ENCODE measurements around the gene HIC2.
"Not testable (repeated sequence)": the region's sequence is repeated elsewhere in the genome, so short reads cannot be mapped to it uniquely, and the experiment has no call there.

DNA sequence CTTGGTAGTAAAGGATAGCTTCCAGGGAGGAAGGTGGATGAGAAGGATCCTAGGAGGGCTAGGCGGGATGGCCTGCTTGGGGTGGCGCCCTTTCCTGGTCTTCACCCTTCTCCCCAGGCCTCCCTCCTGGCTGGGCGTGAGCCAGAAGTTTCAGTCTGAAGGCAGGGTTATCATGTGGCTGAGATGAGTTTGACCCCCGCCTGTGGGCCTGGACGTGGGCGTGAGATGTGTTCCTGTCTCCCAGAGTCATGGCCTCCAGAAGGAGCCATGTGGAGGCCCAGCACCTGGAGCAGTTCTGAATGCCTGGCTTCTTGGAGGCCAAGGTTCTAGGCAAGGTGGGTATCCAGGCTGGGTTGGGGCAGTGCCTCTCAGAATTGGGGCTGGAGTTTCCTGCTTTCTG is 20.8 kb downstream of the HIC2 start:
- TF ChIP-seq, protein P1, sequence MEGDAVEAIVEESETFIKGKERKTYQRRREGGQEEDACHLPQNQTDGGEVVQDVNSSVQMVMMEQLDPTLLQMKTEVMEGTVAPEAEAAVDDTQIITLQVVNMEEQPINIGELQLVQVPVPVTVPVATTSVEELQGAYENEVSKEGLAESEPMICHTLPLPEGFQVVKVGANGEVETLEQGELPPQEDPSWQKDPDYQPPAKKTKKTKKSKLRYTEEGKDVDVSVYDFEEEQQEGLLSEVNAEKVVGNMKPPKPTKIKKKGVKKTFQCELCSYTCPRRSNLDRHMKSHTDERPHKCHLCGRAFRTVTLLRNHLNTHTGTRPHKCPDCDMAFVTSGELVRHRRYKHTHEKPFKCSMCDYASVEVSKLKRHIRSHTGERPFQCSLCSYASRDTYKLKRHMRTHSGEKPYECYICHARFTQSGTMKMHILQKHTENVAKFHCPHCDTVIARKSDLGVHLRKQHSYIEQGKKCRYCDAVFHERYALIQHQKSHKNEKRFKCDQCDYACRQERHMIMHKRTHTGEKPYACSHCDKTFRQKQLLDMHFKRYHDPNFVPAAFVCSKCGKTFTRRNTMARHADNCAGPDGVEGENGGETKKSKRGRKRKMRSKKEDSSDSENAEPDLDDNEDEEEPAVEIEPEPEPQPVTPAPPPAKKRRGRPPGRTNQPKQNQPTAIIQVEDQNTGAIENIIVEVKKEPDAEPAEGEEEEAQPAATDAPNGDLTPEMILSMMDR (IDR thresholded peaks at IDR 0.05; ENCODE audit: low read length), result not testable (repeated sequence)
- not testable (repeated sequence) for TF ChIP-seq EZH2phosphoT487 (IDR thresholded peaks at IDR 0.05; ENCODE audit: low read length)

Data from MM.1S (cell line).